SH-SY5Y (cell line): ENCODE results near the gene CACTIN.

ENCODE experiments used
- GATA2 ChIP-seq: IDR thresholded peaks from 2 replicates; pipeline ENCODE4 v1.6.1; 2011; ENCODE audit warnings: mild to moderate bottlenecking, low read depth, low read length
- GATA3 ChIP-seq: IDR thresholded peaks from 2 replicates; pipeline ENCODE4 v1.6.1; 2011; ENCODE audit warnings: low read depth, mild to moderate bottlenecking, low read length, moderate library complexity

- TF ChIP-seq GATA2 = no peak
- TF ChIP-seq GATA3 = no peak
Measured at GRCh38 chr19:3580156-3580934, 46.2 kb downstream of the CACTIN start.
